Cardiac muscle cell (in vitro differentiated cells and primary cell): ENCODE data around the gene ANTXR2. TPM values are rescaled to one million over a fixed set of nuclear protein-coding genes. Genes with fewer than 3 reads are reported as not detected.
"Not testable (repeated sequence)": the region's sequence is repeated elsewhere in the genome, so short reads cannot be mapped to it uniquely, and the experiment has no call there.

Experiments
- DNase-seq, 2 donors: peaks; one replicate each; pipeline versions ENCODE4 v3.0.0 to v3.0.0-alpha.2; 2010 to 2017; ENCODE audit warnings: low read depth in 1 of 2, low spot score in 1 of 2
- H3K27ac ChIP-seq: fragments of 200-600 bp; sonication (generic); 2 replicates; pipeline ENCODE4 v1.5.1; 2016
- H3K27me3 ChIP-seq: fragments of 200-600 bp; sonication (generic); 2 replicates; pipeline ENCODE4 v1.6.0; 2016; ENCODE audit warnings: control low read depth
- H3K36me3 ChIP-seq: fragments of 200-600 bp; sonication (generic); 2 replicates; pipeline ENCODE4 v1.5.1; 2016; ENCODE audit warnings: control low read depth
- H3K4me1 ChIP-seq: fragments of 200-600 bp; sonication (generic); 2 replicates; pipeline ENCODE4 v1.8.1; 2017; ENCODE audit warnings: low read depth, mild to moderate bottlenecking, mixed run types
- H3K4me3 ChIP-seq: fragments of 200-600 bp; sonication (generic); 2 replicates; pipeline ENCODE4 v1.5.1; 2016; ENCODE audit warnings: mild to moderate bottlenecking
- H3K9me3 ChIP-seq: fragments of 200-600 bp; sonication (generic); 2 replicates; pipeline ENCODE4 v1.5.1; 2017; ENCODE audit warnings: low read depth, mild to moderate bottlenecking, control low read depth
- CTCF ChIP-seq: IDR thresholded peaks from 2 replicates; pipeline ENCODE4 v1.5.1; 2012; ENCODE audit warnings: low read depth, mild to moderate bottlenecking, low read length
- polyA plus RNA-seq: library from polyadenylated mRNA; unstranded; fragments of >200 nt; fragmentation: Nextera tagmentation; extraction: Ambion mirVana; gene quantifications from 2 replicates; pipeline ENCODE4 v1.2.1, GENCODE V29; 2016
- total RNA-seq: library from RNA; depleted of rRNA; stranded (reverse); fragments of >200 nt; gene quantifications from 2 replicates; pipeline ENCODE4 v1.2.3, GENCODE V29; 2016

The ANTXR2 gene
- total and polyA plus RNA-seq, 2 experiments from 2014 or later = 70.6 to 79.6 TPM

- H3K36me3 ChIP-seq = peaks cover 2% of the 10 kb centered on the region
- H3K9me3 ChIP-seq = no peaks in the 10 kb centered on the region
- DNase-seq = no peak
- H3K4me3 ChIP-seq = no peak overlapping the region
- peaks cover 5% of the 10 kb centered on the region for H3K4me1 ChIP-seq
- no peaks in the 10 kb centered on the region for H3K27me3 ChIP-seq
- no peak for TF ChIP-seq CTCF
- no peak overlapping the region for H3K27ac ChIP-seq
Measured at GRCh38 chr4:79900182-79900581, 172.8 kb downstream of the ANTXR2 start.

- Histone ChIP-seq H3K9me3 (no peaks in the 10 kb centered on the region), H3K36me3 (no peaks in the 10 kb centered on the region), H3K4me1 (peaks cover 5% of the 10 kb centered on the region), H3K27me3 (no peaks in the 10 kb centered on the region), H3K27ac (no peak overlapping the region), H3K4me3 (no peak overlapping the region)
- TF ChIP-seq CTCF = no peak
- DNase-seq = no peak
Measured at GRCh38 chr4:79899481-79899880, 173.5 kb downstream of the ANTXR2 start.

- DNase-seq = no peak
- Histone ChIP-seq H3K4me3 (no peak overlapping the region), H3K27me3 (no peaks in the 10 kb centered on the region), H3K27ac (peak overlapping the region; percentile 9), H3K4me1 (peaks cover 5% of the 10 kb centered on the region), H3K9me3 (no peaks in the 10 kb centered on the region), H3K36me3 (no peaks in the 10 kb centered on the region)
- TF ChIP-seq CTCF = no peak
Measured at GRCh38 chr4:79898055-79898454, 175.0 kb downstream of the ANTXR2 start.

GRCh38 chr4:79897174-79897573, 175.9 kb downstream of the ANTXR2 start:
- TF ChIP-seq CTCF = no peak
- Histone ChIP-seq H3K4me3 (no peak overlapping the region), H3K4me1 (peaks cover 5% of the 10 kb centered on the region), H3K27ac (peak overlapping the region; percentile 1), H3K27me3 (no peaks in the 10 kb centered on the region), H3K9me3 (no peaks in the 10 kb centered on the region), H3K36me3 (no peaks in the 10 kb centered on the region)
- DNase-seq = no peak

- no peak for TF ChIP-seq CTCF
- no peaks in the 10 kb centered on the region for H3K36me3 ChIP-seq
- no peak overlapping the region for H3K4me3 ChIP-seq
- H3K27ac ChIP-seq = no peak overlapping the region
- peak in 1 of 2 donors; percentile 17 for DNase-seq
- no peaks in the 10 kb centered on the region for H3K27me3 ChIP-seq
- no peaks in the 10 kb centered on the region for H3K9me3 ChIP-seq
- peaks cover 5% of the 10 kb centered on the region for H3K4me1 ChIP-seq
Measured at GRCh38 chr4:79893456-79893855, 179.6 kb downstream of the ANTXR2 start.

GRCh38 chr4:79889026-79889425, 184.0 kb downstream of the ANTXR2 start:
- H3K36me3 ChIP-seq, H3K4me1 ChIP-seq, H3K4me3 ChIP-seq, H3K27ac ChIP-seq, DNase-seq, H3K9me3 ChIP-seq, H3K27me3 ChIP-seq: not testable (repeated sequence)
